ENCODE data around the gene FILIP1L.

- no peak for TF ChIP-seq ZC3H10 (CRISPR knock-in tag; IDR thresholded peaks at IDR 0.05)
- TF ChIP-seq OSR1 (CRISPR knock-in tag; IDR thresholded peaks at IDR 0.05): no peak
- TF ChIP-seq RARB (CRISPR knock-in tag; IDR thresholded peaks at IDR 0.05): no peak
- no peak for TF ChIP-seq ARNTL (CRISPR knock-in tag; IDR thresholded peaks at IDR 0.05; ENCODE audit: borderline replicate concordance, low read depth)
- no peak for TF ChIP-seq TOX (CRISPR knock-in tag; IDR thresholded peaks at IDR 0.05; ENCODE audit: borderline replicate concordance)
- no peak for TF ChIP-seq SNAI2 (CRISPR knock-in tag; IDR thresholded peaks at IDR 0.05)
- no peak for TF ChIP-seq CSDC2 (CRISPR knock-in tag; IDR thresholded peaks at IDR 0.05)
- TF ChIP-seq ZNF8 (CRISPR knock-in tag; IDR thresholded peaks at IDR 0.05): no peak
- no peak for TF ChIP-seq ZNF70 (CRISPR knock-in tag; IDR thresholded peaks at IDR 0.05)
- TF ChIP-seq, protein P1, sequence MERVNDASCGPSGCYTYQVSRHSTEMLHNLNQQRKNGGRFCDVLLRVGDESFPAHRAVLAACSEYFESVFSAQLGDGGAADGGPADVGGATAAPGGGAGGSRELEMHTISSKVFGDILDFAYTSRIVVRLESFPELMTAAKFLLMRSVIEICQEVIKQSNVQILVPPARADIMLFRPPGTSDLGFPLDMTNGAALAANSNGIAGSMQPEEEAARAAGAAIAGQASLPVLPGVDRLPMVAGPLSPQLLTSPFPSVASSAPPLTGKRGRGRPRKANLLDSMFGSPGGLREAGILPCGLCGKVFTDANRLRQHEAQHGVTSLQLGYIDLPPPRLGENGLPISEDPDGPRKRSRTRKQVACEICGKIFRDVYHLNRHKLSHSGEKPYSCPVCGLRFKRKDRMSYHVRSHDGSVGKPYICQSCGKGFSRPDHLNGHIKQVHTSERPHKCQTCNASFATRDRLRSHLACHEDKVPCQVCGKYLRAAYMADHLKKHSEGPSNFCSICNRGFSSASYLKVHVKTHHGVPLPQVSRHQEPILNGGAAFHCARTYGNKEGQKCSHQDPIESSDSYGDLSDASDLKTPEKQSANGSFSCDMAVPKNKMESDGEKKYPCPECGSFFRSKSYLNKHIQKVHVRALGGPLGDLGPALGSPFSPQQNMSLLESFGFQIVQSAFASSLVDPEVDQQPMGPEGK (CRISPR knock-in tag; IDR thresholded peaks at IDR 0.05; ENCODE audit: borderline replicate concordance): no peak
- no peak for TF ChIP-seq BACH2 (CRISPR knock-in tag; IDR thresholded peaks at IDR 0.05; ENCODE audit: borderline replicate concordance)
- no peak for TF ChIP-seq ZFP3 (CRISPR knock-in tag; IDR thresholded peaks at IDR 0.05)
- TF ChIP-seq, protein P2, sequence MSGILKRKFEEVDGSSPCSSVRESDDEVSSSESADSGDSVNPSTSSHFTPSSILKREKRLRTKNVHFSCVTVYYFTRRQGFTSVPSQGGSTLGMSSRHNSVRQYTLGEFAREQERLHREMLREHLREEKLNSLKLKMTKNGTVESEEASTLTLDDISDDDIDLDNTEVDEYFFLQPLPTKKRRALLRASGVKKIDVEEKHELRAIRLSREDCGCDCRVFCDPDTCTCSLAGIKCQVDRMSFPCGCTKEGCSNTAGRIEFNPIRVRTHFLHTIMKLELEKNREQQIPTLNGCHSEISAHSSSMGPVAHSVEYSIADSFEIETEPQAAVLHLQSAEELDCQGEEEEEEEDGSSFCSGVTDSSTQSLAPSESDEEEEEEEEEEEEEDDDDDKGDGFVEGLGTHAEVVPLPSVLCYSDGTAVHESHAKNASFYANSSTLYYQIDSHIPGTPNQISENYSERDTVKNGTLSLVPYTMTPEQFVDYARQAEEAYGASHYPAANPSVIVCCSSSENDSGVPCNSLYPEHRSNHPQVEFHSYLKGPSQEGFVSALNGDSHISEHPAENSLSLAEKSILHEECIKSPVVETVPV (CRISPR knock-in tag; IDR thresholded peaks at IDR 0.05): no peak
Observed at GRCh38 chr3:99902091-99902490, 212.2 kb downstream of the FILIP1L start.
